ENCODE results near the gene NT5DC1.

NT5DC1 gene

DNA sequence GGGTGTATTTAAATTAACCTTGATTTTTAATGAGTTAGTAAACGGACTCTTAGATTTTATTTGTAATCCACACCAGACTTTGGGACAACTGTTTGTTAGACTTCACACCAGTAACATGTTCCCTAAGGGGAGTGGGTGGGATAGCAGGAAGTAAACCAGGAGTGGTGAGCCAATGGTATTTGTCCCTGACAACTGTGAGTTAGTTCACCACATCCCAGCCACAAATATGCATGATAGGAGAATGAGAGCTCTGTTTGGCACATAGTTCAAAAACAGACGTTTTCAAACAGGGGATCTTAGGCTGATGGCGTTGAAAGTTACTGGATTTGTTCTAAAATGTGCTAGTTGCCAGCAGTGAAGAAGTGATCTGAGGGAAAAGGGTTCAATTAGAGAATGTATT lies 44.0 kb downstream of the NT5DC1 start:
- DNase-seq: no peak

DNA sequence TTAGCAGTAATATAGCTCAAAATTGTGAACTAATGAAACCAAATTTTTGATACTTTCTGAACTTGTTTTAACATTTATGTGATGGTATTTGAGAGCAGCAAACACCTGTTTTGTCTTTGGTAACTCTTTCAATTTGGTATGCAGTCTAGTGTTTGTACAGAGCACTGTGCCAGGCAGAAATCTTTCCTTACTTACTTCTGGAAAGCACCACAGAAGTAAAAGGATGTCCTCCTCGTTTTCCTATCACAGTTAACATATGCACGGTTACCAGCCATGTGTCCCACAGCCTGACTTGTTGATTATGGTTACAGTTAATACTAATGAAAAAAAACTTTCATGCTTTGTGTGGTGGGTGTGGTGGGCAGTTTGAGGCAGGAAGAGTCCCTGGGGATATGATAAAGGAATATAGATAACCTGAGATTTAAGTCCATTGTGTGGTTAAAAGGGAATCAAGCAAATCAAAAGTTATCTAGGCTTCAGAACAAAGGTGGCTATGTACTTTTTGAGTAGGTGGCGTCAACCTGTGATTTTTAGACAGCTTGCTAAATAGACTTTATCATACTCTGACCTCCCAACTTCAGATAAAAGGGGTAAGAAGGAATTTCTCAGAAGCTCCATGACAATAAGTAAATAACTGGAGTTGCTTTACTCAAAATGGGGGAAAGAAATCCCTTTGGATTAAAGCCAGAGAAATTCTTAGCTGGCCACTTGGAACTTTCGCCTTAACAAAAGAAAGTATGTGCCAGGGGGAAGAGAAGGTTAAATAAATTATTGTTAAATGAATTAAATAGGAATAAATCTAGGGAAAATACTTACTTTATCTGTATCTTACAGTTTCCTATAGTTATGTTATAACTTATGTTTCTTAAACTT lies 45.4 kb downstream of the NT5DC1 start:
- no peak for DNase-seq

GRCh38 chr6:116152620-116153019 lies 52.0 kb downstream of the NT5DC1 start:
- no peak for DNase-seq

DNA sequence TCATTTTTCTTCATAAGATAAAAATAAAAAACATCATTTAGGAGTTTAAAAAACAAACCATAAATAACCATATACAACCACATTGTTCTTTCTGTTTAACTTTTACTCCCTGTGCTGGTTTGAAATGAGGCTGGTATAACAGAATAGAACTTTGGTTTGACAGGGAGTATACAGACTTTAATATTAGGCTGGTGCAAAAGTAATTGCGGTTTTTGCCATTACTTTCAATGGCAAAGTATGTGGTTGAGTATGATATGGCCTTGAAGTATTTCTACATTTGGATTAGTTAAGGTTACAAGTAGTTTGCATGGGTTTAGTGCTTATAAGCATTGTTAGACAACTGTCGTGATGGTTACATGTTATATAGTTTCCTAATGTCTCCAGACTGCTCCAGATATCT lies 54.2 kb downstream of the NT5DC1 start:
- DNase-seq: no peak

DNA sequence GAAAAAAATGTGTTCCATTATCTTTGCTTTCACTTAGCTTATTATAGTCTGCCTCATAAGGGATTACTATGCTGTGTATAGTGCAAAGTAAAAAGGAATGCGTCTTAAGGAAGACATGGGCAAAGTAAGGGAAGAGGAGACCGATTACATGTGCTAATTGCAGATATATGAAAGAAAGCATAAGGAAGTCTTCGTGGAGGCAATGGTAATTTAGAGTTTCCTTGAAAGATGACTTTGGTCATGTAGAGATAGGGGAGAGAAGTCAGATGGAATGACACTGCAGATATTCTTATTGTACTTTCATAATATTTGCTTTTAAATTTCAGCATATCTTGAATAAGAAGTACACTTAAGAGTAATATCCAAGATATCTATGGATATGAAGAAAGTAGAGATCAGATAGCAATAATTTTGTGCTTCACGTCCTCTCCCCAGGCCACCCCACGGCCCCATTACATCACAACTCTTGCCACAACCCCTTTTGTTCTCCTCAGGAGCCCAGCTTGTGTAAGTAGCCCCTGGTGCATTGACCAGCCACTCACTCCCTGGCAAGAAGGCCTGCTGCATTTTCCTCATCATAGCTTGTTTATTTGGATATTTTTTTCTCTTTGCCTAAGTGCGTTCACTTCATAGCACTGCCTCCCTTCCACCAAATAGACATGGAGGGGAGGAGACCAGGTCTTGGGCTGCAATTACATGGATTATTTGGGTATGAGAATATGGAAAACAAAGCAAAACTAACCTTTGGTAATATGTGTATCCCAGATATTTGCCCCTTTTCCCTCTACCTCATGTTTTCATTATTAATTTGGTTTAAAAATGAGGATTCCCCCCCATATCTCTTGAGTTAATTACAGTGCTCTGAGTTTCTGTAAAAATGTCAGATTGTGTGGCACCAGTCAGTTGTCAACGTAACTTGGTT lies 56.0 kb downstream of the NT5DC1 start:
- DNase-seq: no peak

- no peak for DNase-seq
These were observed 56.7 kb downstream of the NT5DC1 start for GRCh38 chr6:116157391-116157790.

- DNase-seq: no peak
These were observed 58.0 kb downstream of the NT5DC1 start for GRCh38 chr6:116158641-116159040.

DNA sequence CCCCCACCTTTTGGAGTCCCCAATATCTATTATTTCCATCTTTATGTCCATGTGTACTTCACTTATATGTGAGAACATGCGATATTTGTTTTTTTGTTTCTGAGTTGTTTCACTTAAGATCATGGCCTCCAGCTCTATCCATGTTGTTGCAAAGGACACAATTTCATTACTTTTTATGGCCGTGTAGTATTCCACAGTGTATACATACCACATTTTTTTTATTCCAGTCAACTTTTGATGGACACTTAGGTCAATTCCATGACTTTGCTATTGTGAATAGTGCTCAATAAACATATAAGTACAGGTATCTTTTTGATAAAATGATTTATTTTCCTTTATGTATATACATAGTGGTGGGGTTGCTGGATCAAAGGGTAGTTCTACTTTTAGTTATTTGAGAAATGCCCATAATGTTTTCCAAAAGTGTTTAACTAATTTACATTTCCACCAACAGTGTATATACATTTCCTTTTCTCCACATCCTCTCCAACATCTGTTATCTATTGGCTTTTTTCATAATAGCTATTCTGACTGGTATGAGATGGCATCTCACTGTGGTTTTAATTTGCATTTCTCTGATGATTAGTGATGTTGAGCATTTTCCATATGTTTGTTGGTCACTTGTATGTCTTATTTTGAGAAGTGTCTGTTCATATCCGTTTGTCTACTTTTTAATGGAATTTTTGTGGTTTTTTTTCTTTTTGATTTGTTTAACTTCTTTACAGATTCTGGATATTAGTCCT lies 59.3 kb downstream of the NT5DC1 start:
- DNase-seq: no peak

DNA sequence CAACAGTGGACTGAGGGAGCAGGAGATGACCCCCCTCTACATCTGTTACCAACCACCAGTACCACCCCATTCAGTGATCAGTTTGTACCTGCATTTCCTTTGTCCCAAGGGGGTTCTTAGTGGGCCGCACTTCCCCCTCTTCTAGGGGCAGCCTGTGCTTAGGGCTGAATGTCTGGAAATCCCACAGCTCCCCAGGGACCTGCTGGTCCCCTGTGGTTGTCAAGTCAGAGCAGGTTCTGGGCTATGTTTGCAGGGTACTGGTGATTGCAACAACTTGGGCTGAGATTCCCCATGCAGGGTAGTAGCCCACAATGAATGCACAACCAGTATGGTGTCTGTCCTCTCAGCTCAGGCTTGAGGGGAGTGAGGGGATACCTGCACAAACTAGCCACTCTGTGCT lies 64.9 kb downstream of the NT5DC1 start:
- no peak for DNase-seq

GRCh38 chr6:116166369-116166768 lies 65.7 kb downstream of the NT5DC1 start:
- DNase-seq: no peak

GRCh38 chr6:116168148-116168547 lies 67.5 kb downstream of the NT5DC1 start:
- no peak for DNase-seq

- no peak for DNase-seq
These were observed 69.2 kb downstream of the NT5DC1 start for GRCh38 chr6:116169880-116170279.

DNA sequence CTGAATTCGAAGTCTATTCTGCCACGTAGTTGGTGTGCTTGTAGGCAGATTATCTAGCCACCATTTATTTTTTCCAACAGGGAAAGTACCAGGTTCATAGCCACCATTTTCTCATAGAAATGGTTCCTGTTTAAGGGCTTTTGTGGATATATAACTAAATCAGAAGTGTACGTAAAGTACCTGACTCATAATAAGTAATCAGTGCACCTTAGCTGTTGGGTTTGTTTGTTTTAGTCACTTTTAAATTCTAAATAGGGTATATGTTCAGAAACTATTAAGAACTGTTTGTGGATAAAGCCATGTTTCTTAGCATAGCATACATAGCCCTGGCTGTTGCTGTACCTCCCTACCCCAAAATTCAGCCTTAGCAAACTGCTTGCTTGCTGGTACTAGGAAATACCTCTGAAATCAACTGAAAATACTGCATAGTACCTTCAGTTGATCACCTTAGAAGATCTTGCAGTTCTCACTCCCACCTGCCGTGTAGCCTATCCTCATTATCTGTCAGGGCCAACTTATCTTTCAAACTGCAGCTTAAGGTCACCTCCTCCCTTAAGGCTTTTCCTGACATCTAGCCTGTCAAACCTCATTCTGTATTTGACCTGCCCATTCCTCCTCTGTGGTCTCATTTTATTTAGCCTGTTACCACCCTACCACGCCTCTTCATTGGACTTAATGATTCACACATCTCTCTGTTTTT lies 69.9 kb downstream of the NT5DC1 start:
- DNase-seq: no peak

DNA sequence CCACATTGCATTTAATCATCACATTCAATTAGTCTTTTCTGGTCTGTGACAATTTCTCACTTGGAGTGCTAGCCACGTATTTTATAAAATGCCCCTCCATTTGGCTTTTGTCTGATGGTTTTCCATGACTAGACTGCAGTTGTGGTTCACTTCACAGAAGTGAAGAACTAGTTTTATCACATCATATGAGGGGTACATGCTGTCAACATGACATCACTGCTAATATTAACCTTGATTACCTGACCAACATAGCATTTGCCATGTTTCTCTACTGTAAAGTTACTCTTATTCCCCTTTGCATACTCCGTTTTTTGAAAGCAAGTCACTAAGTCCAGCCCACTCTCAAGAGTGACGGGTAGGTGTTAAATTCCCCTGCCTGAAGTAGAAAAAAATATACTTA lies 73.3 kb downstream of the NT5DC1 start:
- DNase-seq: no peak

GRCh38 chr6:116175344-116175743 lies 74.7 kb downstream of the NT5DC1 start:
- DNase-seq: no peak

DNA sequence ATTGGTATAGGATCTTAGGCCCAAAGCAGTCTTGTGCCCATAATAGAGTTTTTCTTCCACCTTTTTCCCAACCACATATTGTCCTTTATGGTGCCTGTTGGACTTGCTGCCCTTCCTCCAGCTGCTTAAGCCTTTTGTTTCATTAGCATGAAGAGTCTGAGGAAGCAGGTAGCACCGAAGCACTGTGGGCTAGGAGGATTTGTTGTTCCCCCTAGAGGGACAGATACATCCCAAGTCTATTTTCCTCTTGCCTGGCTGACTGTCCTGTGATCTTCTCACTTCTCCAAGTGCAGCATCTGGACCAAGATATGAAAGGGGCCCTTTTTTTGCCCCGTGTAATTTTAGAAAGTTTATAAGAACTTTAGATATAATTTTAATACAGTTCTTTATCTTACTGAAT lies 75.9 kb downstream of the NT5DC1 start:
- no peak for DNase-seq

DNA sequence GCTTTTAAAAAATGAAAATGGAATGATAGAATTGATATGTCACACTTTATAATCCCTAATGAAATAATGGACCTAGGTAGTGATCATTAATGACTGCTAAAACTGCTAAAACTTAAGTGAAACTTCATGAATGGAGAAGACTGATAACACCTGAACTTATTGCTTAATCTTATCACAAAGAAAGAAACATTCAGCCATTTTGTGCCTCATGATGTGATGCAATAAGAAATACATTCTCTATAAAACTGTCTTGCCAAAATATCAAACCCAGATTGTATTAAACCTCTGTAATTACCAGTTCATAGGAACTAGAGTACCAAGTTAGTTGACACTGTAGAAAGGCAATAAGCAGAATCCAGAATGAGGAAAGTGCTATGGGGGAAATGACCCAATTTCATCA lies 79.7 kb downstream of the NT5DC1 start:
- DNase-seq: no peak

DNA sequence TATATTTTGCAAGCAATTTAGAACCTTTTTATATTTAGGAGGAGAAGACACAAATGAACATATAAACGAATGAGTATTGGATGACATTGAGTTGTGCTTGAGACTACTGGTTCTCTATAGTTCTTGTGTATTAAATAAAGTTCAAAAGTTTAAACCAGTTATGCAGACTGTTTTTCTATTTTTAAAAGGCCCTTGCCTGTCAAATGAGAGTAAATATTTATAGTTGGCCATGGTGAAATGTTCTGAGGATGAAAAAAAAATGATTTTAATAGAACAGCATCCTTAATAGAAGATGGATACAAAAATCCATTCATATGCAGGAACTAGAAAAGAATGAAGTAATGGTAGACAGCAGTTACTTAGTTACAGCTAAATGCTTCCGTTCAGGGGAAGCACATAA lies 88.8 kb downstream of the NT5DC1 start:
- DNase-seq: no peak

- DNase-seq: no peak
These were observed 89.9 kb downstream of the NT5DC1 start for GRCh38 chr6:116190550-116190949.

DNA sequence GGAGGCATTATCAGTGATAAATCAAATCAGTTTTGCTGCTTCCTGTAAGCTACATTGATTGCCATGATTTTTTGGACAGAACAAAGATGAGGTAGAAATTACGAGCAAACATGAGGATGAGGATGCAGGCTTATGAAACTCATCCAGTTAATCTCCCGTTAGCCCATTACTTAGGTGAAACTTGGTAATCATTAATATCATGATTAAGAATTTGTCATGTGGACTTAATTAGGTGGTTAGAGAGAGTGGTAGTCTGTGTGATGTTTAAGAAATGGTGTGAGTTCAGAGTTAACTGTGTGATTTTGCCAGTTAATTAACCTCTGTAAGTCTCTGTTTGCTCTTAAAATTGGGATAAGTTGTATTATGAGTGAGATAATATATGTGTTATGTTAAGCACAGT lies 91.2 kb downstream of the NT5DC1 start:
- no peak for DNase-seq

DNA sequence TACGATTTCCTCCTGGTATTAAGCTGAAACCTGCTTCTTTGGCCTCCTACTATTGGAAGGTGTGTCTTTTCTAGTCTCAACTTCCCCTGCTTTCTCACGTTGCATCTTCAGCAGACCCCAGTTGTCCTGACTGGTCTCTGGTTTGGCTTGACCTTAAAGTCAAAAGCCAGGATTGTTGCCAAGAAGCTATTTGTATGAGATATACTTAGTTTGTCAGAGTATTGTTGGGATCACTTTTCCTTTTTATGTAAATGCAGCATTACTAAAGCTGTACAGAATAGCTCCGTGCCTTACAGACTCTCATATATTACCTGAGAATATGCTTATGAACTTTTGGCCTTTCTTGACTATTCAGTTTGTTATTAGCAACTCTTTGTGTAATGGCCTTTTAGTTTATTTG lies 92.1 kb downstream of the NT5DC1 start:
- DNase-seq: no peak

DNA sequence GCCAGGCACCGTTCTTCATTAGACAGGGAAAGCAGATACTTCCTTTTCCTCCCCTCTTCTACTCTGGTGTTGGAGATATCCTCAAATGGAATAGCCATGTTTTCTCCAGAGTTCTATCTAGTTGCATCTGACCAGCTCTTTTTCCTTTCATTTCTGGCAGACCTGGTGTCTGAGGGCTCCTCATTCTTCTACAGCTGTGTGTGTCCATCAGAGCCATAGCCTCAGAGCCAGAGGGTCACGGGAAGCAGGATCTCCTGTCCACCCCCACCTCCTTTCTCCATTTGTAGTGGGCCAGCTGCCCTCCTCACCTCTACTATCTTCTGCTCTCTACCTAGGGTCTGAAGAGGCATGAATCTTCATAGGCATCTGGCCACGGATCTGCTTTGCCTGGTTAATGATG lies 96.2 kb downstream of the NT5DC1 start:
- DNase-seq: no peak

All from hippocampal formation (tissue), 2 donors.